GM12873 (cell line): Measurements from ENCODE around the gene TEX264.

Experiments
- TF ChIP-seq, protein P1 (sequence below): IDR thresholded peaks from 2 replicates; pipeline ENCODE4 v1.5.1; 2012; ENCODE audit warnings: low read depth, mild to moderate bottlenecking, moderate library complexity, low read length, control low read depth; ENCODE audit not compliant: insufficient read depth; ENCODE audit errors: missing control alignments

Gene TEX264

DNA sequence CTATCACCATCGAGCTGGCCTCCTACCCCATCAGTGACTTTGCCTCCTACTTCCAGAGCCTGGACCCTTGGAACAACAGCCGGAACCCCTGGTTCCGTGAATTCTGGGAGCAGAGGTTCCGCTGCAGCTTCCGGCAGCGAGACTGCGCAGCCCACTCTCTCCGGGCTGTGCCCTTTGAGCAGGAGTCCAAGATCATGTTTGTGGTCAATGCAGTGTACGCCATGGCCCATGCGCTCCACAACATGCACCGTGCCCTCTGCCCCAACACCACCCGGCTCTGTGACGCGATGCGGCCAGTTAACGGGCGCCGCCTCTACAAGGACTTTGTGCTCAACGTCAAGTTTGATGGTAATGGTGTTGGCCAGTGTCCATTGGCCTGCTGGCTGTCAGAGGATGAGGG is 41.9 kb downstream of the TEX264 start:
- TF ChIP-seq, protein P1, sequence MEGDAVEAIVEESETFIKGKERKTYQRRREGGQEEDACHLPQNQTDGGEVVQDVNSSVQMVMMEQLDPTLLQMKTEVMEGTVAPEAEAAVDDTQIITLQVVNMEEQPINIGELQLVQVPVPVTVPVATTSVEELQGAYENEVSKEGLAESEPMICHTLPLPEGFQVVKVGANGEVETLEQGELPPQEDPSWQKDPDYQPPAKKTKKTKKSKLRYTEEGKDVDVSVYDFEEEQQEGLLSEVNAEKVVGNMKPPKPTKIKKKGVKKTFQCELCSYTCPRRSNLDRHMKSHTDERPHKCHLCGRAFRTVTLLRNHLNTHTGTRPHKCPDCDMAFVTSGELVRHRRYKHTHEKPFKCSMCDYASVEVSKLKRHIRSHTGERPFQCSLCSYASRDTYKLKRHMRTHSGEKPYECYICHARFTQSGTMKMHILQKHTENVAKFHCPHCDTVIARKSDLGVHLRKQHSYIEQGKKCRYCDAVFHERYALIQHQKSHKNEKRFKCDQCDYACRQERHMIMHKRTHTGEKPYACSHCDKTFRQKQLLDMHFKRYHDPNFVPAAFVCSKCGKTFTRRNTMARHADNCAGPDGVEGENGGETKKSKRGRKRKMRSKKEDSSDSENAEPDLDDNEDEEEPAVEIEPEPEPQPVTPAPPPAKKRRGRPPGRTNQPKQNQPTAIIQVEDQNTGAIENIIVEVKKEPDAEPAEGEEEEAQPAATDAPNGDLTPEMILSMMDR, result no peak

DNA sequence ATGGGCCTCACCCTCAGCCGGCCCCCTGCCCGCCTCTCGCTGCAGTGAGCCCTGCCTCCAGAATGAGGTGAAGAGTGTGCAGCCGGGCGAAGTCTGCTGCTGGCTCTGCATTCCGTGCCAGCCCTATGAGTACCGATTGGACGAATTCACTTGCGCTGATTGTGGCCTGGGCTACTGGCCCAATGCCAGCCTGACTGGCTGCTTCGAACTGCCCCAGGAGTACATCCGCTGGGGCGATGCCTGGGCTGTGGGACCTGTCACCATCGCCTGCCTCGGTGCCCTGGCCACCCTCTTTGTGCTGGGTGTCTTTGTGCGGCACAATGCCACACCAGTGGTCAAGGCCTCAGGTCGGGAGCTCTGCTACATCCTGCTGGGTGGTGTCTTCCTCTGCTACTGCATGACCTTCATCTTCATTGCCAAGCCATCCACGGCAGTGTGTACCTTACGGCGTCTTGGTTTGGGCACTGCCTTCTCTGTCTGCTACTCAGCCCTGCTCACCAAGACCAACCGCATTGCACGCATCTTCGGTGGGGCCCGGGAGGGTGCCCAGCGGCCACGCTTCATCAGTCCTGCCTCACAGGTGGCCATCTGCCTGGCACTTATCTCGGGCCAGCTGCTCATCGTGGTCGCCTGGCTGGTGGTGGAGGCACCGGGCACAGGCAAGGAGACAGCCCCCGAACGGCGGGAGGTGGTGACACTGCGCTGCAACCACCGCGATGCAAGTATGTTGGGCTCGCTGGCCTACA is 44.4 kb downstream of the TEX264 start:
- TF ChIP-seq, protein P1, result no peak

DNA sequence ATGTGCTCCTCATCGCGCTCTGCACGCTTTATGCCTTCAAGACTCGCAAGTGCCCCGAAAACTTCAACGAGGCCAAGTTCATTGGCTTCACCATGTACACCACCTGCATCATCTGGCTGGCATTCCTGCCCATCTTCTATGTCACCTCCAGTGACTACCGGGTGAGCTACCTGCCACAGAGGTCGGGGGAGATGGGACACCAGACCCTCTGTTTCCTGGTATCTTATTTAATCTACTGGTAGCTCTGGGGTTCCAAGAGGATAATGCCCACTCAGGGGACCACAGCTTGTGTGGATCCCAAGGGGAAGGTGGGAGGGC is 44.9 kb downstream of the TEX264 start:
- TF ChIP-seq, protein P1, result no peak

DNA sequence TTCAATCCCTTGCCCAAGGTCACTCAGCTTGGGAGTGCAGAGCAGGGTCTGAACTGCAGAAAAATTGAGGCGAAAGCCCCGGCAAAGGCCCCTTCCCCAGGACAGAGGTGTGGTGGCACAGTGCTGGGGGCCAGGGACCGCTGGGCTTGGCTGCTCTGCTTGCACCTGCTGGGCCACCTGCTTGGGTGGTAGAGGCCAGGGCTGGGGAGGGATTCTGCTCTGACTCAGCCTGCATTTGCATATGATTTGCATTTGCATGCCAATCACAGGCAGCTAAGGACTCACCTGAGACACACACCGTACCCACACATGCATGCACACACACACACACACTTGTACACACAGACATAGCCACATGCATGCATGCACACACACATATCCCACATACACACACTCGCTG is 45.8 kb downstream of the TEX264 start:
- TF ChIP-seq, protein P1, result no peak

DNA sequence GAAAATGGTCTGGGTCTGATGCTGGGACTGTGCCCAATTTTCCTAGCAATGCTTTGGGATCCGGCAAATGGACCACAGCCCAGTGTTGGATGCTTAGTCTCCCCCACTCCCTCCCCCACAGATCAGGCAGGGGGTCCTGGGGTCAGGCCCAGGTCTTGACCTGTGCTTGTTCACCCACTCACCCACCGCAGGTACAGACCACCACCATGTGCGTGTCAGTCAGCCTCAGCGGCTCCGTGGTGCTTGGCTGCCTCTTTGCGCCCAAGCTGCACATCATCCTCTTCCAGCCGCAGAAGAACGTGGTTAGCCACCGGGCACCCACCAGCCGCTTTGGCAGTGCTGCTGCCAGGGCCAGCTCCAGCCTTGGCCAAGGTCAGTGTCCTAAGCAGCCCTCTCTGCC is 46.4 kb downstream of the TEX264 start:
- TF ChIP-seq, protein P1, result no peak

DNA sequence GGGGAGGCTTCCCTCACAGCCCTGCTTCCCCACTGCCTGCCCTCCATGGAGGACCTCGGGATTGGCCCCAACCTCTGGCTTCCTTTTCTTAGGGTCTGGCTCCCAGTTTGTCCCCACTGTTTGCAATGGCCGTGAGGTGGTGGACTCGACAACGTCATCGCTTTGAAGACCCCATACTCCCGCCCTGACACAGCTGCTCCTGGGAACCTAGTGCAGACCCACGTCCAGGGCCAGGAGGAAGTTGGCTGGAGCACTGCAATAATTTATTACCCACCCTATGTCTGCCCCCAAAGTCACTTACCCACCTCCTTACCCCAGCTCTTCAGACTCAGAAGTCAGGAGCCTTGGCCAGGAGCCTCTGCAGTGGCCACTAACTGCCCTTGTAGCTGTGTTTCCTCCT is 46.9 kb downstream of the TEX264 start:
- TF ChIP-seq, protein P1, result no peak

DNA sequence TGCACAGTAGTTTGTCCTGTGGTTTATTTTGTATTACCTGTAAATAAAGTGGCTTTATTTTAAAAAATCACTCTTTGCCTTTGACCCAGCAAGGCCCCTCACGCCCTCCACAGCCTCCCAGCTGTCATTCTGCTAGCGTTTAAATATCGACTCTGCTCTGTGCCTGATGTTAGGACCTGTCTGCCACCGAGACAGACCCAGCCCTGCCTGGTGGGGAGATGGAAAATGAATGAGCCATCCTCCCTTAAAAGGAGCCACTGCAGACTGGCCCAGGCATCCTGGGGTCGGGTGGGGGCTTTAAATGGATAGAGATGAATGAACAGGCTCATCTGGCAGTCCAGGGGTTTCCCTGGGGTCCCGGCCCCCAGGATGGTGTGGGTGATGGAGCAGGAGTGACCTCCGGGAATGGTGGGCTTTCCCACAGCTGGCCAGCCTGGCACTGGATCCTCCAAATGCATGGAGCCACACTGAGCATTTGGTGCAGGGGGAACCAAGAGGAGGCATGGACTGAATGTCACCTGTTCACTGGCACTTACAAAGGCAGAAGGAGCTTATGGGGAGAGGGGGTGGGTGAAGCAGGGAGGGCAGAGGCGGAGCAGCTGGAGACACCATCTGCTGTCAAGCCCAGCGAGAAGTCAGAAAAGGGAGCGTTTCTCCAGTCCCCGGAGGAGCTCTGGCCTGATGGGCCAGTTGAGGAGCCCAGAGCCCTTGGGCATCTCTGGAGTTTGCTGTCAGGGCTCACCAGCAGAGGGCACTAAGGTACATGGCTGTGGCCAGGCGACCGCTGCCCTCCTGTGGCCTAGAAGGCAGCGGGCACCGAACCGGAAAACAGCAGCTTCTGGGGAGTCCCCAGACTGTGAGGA is 47.7 kb downstream of the TEX264 start:
- TF ChIP-seq, protein P1, result peak; percentile 88
